HG03342 (cell line): ENCODE results near the gene DBN1.
A peak's percentile ranks its signal among the peaks of the same experiment; 100 is the strongest.

Experiments
- ATAC-seq: cut with Tn5 transposase; IDR thresholded peaks from one replicate; pipeline ENCODE4 v1.9.1; 2021; ENCODE audit warnings: mild to moderate bottlenecking, moderate library complexity; ENCODE audit not compliant: unreplicated experiment

DBN1 gene

GRCh38 chr5:177473443-177474001 is at the start of gene DBN1:
Gene DBN1, minus strand, starts transcription at chr5:177473634. Its CDS starts 113 bp downstream, at chr5:177473521.
- ATAC-seq, result peak; percentile 24

DNA sequence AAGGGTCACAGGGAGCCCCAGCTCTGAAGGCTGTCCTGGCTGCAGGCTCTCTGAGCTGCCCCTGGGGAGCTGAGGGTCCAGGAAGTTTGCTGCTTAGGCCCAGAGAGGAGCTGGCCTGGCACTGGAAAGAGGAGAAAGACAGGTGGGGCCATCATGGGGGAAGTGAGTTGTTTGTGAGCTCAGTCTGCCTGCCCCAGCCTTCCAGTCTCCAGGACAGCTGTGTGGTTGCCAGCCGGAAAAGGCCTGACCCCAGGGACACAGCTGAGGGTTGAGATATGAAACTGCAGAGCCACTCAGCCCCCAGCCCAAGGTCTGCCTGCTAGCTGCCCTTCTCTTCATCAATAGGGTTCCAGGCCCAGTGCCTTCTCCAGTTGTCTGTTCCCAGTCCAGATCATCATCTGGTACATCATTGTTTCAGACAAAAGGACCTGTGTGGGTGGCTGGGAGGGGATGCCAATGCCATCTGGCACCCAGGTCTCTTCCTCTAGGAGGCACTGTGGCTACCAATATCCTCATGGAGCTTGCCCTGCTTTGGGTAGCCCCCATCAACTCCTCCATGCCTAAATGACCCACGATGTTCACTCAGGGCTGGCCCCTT is 47.6 kb upstream of the DBN1 start:
- no peak for ATAC-seq

- ATAC-seq, result no peak
Observed at GRCh38 chr5:177520271-177520670, 46.8 kb upstream of the DBN1 start.

DNA sequence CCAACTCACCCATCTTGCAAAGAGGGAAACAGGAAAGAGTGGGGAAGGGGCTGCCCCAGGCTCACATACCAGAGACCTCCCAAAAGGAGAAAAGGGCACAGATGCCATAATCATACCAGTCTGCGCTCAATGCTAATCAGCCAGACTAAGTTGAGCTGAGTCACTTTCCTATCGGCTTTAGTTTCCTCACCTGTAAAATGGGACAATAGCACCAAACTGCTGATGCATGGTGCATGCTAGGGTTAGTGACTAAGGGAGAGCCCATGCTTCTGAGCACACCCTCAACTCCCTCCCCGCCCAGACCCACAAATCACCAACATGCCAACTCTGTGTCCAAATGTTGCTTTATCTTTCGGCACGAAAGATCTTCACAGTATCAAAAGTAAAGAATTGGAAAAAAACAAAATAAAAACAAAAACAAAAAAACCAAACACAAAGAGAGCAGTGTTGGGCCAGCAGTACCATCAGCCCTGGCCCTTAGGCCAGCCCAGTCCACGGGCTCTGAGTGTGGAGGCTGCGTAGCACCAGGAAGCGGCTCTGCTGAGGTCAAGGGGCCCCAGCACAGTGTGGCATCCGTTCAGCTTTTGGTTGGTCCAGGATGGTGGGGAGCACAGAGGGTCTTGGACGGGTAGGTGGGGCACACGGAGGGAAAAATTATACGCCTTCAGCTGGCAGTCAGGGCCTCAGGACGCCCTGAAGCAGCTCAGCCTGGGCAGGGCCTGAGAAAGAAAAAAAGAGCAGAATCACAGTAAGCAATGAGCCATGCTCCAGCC is 46.2 kb upstream of the DBN1 start:
- no peak for ATAC-seq

DNA sequence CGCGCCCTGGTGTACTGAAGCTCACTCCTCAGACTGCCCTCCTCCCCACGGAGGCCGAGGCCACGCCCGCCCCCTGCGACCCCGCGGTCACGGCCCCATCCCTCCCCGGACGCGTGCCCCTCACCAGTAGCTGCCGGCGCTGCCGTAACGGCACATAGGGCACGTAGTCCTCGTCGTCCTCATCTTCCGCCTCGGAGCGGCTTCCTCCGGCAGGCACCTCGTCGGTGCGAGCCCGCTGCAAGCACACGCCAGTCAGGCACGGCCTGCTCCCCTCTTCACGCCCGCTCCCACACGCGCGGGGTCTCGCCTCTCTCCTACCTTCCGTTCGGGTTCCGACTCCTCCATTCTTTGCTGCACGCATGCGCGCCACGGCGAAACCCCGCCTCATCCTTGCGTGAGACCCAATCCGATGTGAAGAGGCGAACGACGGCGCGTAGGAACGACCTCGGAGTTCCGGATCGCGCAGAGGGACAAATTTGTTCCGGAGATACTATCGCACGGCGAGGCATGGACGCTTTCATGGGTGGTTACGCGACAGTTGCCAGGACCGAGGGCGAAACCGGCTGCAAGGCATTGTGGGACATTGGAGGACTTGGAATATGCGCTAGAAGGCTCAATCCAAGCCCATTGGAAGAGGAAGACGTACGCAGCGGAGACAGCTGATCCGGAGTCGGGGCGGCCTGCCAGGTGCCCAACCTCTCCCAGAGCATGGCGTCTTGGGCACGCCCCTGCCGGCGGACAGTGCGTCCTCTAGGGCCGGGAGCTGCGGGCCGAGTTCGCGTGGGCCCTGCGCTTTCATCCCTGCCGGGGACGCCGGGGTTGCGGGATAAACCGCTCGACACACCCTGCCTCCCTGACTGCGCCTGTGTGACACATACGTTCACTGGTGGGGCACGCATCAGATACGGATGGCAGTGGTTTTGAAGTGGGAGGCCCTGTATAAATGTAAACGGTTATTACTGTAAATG is 43.5 kb upstream of the DBN1 start, which contains the start of gene DDX41:
DDX41 (minus strand) TSS at position 361 of the 968 bp plus-strand sequence; CDS start at position 345, 16 bp downstream.
- ATAC-seq, result peak; percentile 76

- no peak for ATAC-seq
Observed at GRCh38 chr5:177515580-177515979, 42.1 kb upstream of the DBN1 start.

DNA sequence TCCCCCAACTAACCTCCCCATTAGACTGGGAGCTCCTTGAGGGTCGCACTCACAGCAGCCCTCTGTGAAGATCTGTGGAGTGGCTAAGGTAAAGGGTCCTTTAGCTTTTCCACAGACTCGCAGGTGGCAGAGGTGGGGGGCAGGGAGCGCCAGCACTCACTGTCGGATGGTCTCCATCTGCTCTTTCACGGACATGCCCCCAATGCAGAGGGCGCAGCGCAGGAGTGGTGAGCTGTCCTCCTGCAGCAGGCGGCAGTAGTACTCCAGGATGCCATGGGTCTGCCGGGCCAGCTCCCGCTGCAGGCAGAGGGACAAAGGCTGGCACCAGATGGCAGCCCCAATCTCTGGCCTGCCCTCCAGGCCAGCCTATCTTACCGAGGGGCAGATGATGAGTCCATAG is 41.1 kb upstream of the DBN1 start:
- ATAC-seq, result no peak

DNA sequence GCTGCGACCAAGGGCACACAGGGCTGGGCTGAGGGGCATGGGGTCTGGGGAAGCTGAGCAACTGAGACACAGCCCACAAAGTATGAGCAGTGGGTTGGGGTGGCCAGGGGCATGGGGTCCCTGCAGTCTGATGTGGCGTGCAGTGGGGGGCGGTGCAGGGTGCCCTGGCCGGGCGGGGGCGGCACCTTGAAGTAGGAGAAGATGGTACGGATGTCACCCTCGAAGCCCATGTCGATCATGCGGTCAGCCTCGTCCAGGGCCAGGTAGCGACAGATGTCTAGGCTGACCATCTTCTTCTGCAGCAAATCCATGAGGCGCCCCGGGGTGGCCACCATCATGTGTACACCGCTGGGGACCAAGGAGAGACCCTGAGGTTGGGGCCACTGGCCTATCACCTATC is 40.1 kb upstream of the DBN1 start:
- no peak for ATAC-seq

- no peak for ATAC-seq
Observed at GRCh38 chr5:177512736-177513380, 39.4 kb upstream of the DBN1 start.

DNA sequence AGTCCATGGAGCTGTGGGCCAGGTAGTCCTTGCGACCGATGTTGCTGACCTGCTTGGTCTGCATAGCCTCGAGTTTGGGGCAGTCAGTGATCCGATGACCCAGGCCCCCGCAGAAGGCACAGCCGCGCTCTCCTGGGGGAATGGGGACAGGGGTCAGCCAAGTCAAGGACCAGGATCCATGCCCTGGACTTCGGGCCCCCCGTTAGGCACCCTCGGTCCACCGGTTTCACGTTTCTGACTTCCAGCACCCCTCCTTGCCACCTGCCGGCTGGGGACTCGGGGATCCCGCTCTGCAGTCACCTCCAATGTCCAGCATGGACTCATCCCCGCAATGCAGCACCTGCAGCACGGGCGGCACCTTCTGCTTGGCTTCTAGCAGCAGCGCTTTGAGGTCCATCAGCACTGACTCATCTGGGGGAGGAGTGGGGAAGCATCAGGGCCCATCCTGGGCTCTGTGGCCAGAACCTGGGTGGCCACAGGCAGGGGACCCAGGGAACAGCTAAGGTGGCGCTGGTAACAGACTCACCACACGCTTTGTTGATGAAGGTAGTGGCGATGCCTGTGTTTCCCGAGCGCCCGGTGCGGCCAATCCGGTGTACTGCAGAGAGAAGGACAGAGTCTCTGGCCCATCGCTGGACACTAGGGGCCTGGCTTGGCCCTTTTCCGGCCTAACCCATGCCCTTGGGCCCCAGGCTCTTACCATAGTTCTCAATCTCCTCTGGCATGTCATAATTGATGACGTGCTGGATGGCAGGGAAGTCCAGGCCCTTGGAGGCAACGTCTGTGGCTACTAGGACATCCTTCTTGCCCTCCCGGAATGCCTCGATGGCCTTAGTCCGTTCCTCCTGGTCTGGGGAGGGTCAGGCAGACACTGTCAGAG is 38.6 kb upstream of the DBN1 start:
- ATAC-seq, result no peak

GRCh38 chr5:177511181-177511580 is 37.7 kb upstream of the DBN1 start:
- ATAC-seq, result no peak

GRCh38 chr5:177510567-177511053 is 37.2 kb upstream of the DBN1 start:
- peak; percentile 41 for ATAC-seq

DNA sequence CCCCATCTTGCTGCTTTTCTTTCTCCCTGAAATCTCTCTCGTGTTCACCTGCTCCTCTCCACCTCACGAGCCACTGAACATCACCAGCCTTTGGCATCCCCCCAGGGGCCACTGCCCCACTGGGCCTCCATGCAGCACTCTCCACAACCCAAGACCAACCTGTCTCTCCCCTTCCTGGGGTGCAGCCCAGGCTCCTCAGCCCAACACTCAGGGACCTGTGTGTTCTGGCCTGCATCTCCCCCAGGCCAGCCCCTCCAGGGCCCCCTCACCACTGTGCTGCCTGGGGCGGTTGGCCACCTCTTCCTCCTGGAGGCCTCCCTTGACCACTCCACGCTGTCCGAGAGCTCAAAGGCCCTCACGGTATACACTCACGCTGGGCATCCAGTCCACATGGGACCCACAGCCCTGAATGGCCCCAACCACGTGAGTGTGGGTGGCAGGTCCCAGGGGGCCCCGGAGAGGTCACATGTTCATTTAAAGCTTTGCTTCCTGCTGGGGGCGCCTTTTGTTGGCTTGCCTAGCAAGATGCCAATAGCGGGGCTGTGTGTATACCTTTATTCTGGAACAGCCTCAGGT is 36.6 kb upstream of the DBN1 start:
- peak; percentile 53 for ATAC-seq

DNA sequence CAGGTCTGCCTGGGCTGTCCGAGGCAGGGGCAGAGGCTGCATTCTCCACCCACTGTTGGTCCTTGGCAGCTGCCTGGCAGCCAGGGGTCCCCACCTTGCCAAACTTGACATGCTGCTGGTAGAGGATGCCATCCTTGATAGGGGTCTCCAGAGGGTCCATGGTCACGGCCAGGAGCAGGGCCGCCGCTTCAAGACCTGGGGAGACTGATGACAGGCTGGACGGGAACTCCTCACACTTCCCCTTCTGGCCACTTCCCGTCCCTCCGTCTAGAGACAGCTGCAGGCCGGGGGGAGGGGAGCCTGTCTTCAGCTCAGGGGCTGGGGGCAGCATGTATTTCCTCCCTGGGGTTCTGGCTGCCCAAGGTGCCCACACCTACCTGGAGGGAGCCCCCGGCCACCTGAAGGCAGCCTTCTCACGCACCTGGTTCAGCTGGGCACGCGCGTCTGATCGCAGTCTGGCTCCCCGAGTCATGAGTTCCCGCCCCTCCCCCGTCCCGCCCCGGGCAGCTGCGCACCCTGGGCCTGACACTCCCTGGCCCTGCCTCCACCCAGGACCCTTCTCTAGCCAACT is 36.0 kb upstream of the DBN1 start, which contains the start of gene DOK3:
DOK3 (minus strand) TSS at position 446 of the 571 bp plus-strand sequence; CDS start at position 160, 286 bp downstream.
- no peak for ATAC-seq

DNA sequence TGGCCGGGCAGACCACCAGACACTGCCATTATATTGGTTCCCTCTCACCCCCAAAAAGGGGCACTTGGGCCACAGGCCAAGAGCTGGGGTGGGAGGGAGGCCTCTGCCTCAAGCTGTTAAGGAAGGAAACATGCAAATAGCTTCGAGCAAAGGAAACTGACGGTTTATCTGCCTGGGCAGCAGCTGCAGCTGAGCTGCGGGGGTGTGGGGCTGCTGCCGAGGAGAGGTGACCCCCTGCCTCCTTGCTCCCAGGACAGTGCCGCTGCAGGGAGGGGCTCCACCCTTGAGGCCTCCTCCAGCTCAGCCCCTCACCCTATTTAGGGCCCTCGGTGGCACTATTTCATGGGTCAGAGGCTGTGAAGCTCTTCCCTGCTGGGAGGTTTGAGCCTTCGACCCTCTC is 35.4 kb upstream of the DBN1 start:
- ATAC-seq, result no peak

DNA sequence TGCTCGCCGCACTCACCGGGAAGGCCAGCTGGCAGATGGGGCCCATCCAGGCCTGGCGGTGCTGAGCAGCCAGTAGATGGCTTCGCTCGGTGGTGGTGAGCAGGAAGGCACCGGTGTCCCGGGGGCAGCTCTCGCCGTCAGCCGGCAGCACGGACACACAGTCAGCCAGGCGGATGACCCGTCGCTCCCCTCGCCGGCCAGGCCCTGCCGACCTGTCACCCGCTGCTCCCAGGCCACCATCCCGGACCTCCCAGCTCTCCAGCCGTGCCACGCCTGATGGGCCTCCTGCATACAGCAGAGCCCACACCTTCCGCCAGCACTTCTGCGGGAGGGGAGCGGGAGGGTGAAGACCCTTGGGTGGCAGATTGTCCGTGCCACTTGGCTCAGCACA is 34.8 kb upstream of the DBN1 start:
- no peak for ATAC-seq

- no peak for ATAC-seq
Observed at GRCh38 chr5:177507596-177508220, 34.3 kb upstream of the DBN1 start.

GRCh38 chr5:177507165-177507564 is 33.7 kb upstream of the DBN1 start:
- no peak for ATAC-seq
